GM21381 (cell line): ENCODE measurements around the gene STK4.
"Not testable (repeated sequence)": the region's sequence is repeated elsewhere in the genome, so short reads cannot be mapped to it uniquely, and the experiment has no call there.

Experiments
- ATAC-seq: cut with Tn5 transposase; IDR thresholded peaks from one replicate; pipeline ENCODE4 v1.9.1; 2021; ENCODE audit warnings: mild to moderate bottlenecking, moderate library complexity; ENCODE audit not compliant: unreplicated experiment

Gene STK4

GRCh38 chr20:45052698-45053429 is 86.6 kb downstream of the STK4 start:
- peak; percentile 53 for ATAC-seq

- ATAC-seq = no peak
Observed at GRCh38 chr20:45053430-45054351, 87.4 kb downstream of the STK4 start.

- no peak for ATAC-seq
Observed at GRCh38 chr20:45055056-45055455, 88.7 kb downstream of the STK4 start.

- no peak for ATAC-seq
Observed at GRCh38 chr20:45056473-45057173, 90.3 kb downstream of the STK4 start.

GRCh38 chr20:45058168-45058850 is 92.0 kb downstream of the STK4 start:
- ATAC-seq = no peak

- ATAC-seq = no peak
Observed at GRCh38 chr20:45059022-45059728, 92.9 kb downstream of the STK4 start.

GRCh38 chr20:45060294-45060693 is 94.0 kb downstream of the STK4 start:
- ATAC-seq = no peak

- no peak for ATAC-seq
Observed at GRCh38 chr20:45061244-45061643, 94.9 kb downstream of the STK4 start.

GRCh38 chr20:45063107-45063506 is 96.8 kb downstream of the STK4 start:
- not testable (repeated sequence) for ATAC-seq

GRCh38 chr20:45064812-45065211 is 98.5 kb downstream of the STK4 start:
- no peak for ATAC-seq

- no peak for ATAC-seq
Observed at GRCh38 chr20:45066372-45066771, 100.1 kb downstream of the STK4 start.

GRCh38 chr20:45067087-45067486 is 100.8 kb downstream of the STK4 start:
- ATAC-seq = no peak

GRCh38 chr20:45067558-45067957 is 101.2 kb downstream of the STK4 start:
- no peak for ATAC-seq

- ATAC-seq = no peak
Observed at GRCh38 chr20:45069261-45069660, 102.9 kb downstream of the STK4 start.

GRCh38 chr20:45070932-45071632 is 104.8 kb downstream of the STK4 start:
- no peak for ATAC-seq

GRCh38 chr20:45072066-45072465 is 105.8 kb downstream of the STK4 start:
- ATAC-seq = no peak

GRCh38 chr20:45073221-45073620 is 106.9 kb downstream of the STK4 start:
- ATAC-seq = no peak

- no peak for ATAC-seq
Observed at GRCh38 chr20:45077559-45077958, 111.2 kb downstream of the STK4 start.

GRCh38 chr20:45080867-45081624 is 114.7 kb downstream of the STK4 start:
- ATAC-seq = no peak
